NOMO-1 treated with DMSO at 0.1 percent for 48 hours (cell line): ENCODE data around the gene HK1.
A peak's percentile ranks its signal among the peaks of the same experiment; 100 is the strongest.

ENCODE experiments used
- DNase-seq: peaks from one replicate; lab custom pipeline; 2025; ENCODE audit not compliant: unreplicated experiment; lab: John Stamatoyannopoulos, UW

HK1 gene

GRCh38 chr10:69367469-69367868 lies 89.2 kb downstream of the HK1 start:
- DNase-seq = no peak

DNA sequence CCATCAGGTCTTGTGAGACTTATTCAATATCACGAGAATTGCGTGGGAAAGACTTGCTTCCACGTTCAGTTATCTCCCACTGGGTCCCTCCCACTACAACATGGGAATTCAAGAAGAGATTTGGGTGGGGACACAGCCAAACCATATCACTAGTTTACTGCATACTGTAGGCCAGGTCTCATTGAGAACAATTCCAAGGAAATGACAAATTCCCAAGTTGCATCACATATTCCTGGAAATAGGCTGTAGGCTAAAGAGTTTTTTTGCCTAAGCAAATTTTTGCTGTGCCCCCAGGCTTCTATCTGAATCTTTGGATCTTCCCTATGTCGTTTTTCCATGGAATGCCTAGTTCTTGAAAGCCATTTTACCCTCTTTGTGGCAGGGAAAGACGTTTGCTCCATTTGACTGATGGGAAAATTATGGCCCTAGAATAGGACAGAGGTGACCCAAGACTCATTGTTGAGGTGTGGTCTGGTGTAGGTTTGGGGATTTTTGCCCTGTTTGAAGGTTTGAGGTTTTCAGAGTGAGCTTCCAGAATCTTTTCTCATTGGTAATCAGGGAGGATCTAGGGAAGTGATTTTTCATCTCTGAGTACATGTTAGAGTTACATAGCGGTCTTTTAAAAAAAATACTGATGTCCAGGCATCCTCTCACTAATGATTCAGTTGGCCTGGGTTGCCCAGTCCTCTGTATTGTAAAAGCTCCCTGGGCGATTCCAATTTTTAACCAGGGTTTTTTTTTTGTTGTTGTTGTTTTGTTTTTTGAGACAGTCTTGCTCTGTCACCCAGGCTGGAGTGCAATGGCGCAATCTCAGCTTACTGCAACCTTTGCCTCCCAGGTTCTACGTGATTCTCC lies 94.1 kb downstream of the HK1 start:
- DNase-seq = no peak

DNA sequence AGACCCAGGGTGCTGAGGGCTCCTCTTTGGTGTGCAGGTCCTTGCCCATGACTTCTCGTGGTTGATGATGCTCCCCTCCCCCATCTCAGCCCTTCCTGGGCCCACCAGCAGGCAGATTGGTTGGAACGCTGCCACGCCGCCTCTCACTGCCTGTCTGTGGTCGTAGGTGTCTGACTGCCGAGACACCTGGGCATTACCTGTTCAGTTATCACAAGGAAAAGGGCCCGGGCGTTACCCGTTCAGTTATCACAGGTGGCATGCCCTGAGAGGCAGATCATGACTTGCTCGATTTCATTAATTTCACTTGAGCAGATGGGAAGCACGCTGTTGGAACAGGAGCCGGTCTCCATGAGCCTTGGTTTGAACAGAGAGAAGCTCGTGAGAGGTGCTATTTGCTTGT lies 95.9 kb downstream of the HK1 start:
- no peak for DNase-seq

DNA sequence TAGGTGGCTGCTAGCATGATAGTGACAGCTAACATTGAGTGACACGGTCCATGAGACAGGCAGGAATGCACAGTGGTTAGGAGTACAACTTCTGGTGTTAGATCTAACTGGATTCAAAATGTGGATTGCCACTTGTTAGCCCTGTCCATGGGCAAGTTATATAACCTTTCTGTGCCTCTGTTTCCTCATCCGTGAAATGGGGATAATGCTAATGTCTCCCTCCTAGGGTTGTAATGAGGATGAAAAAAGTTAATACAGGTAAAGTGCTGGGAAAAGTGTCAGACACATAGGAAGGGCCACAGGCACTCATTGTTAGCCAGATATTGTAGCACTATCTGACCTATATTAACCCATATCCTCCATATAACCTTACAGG lies 96.6 kb downstream of the HK1 start:
- DNase-seq = no peak

DNA sequence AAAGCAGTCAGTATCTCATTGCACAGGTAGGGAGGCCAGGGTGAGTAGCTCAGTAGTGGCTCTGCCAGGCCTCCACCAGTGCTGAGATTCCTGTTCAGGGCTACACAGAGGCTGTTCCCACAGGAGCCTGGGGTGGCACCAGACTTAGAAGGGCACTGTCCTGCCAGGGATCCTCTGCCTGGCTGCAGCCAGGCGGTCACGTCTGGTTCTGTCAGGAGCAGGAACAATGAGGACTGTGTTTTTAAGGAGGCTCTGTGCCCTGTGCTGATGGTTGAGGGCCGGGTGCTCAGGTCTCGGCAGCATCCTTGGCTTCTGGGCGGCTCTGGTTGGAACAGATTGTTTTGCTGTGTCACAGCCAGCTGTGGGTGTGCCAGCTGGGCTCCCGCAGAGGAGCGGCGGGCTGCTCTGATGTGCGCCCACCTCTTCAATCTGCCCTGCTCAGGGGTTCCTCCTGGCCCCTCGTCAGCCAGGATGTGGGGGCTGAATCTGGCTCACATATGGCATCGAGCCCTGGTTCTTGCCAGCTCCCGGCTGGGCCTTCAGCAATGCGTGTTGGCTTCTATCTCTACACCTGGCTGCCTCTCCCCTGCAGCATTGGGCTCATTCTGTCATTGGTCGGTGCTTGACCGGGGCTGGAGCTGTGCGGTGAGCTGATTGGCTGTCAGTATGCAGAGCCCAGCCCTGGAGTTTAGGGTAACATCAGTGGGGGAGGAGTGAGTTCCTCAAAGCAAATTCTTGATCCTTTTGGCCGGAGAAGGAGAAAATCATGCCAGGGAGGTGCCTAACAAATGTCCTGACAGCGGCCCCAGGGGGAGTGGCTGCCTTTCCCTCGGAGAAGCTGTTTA lies 97.2 kb downstream of the HK1 start:
- DNase-seq = no peak

DNA sequence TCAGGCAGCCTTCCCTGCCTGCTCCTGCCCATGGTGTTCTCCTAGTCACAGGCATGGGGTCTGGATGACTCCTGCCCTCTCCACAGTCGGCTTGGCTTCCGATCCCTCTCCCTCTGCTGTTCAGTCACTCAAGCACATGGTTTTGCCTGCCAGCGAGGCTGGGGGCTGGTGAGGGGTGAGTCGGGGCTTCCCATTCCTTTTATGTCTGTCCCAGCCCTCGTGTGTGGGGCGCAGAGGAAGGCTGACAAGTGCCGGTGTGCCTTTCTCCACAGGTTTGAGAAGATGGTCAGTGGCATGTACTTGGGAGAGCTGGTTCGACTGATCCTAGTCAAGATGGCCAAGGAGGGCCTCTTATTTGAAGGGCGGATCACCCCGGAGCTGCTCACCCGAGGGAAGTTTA lies 98.4 kb downstream of the HK1 start:
- no peak for DNase-seq

GRCh38 chr10:69377191-69377590 lies 98.9 kb downstream of the HK1 start:
- no peak for DNase-seq

DNA sequence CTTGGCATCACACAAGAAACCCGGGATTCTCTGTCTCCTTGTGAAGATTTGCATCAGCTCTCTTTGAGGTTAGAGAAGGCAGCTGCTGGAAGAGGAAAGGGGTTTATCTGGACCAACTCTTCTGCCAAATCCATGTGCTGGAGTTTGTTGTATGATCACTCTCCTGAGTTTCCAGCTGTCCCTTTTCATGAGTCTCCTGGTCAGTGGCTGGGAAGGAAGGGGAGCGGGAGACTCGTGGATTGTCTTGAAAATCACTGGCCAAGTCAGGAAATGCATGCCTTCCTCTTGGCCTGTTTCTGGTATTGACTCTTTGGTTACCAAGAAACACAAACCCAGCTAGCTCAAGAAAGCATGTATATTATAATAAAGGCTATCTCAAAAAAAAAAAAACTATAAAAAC lies 99.6 kb downstream of the HK1 start:
- DNase-seq = no peak

- DNase-seq = no peak
These were observed 101.5 kb downstream of the HK1 start for GRCh38 chr10:69379800-69380199.

DNA sequence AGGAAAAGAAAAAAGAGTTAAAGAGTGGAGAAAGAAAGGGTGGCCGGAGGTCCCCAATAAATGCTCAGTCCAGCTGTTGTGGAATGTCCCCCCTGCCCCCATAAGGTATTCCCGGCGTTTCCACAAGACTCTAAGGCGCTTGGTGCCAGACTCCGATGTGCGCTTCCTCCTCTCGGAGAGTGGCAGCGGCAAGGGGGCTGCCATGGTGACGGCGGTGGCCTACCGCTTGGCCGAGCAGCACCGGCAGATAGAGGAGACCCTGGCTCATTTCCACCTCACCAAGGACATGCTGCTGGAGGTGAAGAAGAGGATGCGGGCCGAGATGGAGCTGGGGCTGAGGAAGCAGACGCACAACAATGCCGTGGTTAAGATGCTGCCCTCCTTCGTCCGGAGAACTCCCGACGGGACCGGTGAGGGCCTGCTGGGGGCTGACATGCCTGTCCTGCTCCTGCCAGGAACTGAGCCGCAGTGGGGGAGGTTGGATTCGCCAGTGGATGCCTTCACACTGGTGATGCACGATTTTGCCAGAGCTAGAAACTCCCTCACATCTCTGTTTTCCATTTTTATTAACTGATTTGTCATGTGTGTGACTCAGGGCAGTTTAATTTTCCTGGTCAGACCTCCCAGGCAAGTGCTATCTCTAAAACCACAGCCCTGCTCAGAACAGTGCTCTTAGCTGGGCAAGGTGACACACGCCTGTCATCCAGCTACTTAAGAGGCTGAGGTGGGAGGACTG lies 104.3 kb downstream of the HK1 start:
- no peak for DNase-seq

- DNase-seq = no peak
These were observed 105.3 kb downstream of the HK1 start for GRCh38 chr10:69383558-69383957.

GRCh38 chr10:69384320-69384719 lies 106.0 kb downstream of the HK1 start:
- DNase-seq = no peak

DNA sequence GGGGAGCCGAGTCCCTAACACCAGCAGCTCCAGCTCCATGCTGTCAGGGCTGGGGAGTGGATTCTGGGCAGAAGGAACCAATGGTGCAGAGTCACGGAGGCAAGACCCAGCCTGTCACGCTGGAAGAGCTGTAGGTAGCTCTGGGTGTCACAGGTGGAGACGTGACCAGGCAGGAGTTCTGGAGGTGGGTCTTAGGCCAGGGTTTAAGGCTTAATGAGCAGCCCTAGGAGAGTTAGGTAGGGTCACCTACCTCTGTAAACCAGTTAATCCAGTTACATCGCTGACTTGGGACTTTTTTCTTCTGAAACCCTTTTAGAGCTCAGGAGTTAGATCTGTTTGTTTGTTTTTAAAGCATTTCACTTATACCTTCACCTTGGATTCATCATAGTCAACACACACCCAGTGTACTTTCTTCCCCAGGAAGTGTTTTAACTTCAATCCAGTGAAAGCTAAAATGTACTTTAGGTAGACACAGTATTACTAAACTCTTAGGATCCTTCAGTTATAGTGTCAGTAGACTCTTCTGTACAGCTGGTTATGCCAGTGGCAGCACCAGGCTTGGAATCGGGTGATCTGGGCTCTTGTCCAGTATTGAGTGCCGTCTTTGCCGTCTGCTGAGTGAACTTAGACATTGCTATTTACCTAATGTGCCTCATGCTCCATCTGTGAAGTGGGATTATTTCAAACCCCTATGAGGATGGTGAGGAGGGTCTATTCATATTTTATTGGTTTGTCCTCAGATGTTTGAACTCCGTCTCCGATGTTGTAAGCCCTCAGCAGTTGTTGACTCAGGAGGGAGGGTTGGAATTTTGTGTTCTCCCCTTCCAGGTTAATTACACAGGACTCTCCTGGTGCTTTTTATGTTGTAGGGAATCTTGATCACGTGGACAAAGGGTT lies 107.4 kb downstream of the HK1 start:
- no peak for DNase-seq

DNA sequence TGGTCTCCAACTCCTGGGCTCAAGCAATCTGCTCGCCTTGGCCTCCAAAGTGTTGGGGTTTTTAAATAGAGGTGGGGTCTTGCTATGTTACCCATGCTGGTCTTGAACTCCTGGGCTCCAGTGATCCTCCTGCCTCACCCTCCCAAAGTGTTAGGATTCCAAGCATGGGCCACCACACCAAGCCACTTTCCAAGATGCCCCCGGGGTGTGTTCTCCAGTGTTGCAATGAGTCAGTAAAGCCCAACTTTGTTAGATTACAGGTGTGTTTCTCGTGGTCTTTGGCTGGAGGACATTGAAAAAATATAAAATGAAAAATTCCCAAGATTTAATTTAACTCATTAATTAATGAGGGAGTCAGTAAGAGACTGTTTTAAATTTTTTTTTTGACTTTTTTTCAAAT lies 109.2 kb downstream of the HK1 start:
- DNase-seq = no peak

DNA sequence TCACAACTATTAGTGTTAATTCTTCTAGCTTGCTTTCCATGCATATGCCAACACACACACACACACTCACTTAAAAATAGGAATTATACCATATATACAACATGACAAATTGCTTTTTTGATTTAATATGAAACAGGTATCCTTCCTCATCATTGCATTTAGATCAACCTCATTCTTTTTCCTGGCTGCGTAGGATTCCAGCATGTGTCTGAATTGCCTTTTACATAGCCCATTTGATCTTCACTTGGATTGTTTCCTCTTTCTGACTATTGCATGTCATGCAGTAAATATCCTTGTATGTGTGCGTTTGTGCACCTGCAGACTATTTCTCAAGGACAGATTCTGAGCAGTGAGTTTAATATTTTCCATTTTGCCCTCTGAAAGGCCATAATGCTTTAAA lies 110.2 kb downstream of the HK1 start:
- no peak for DNase-seq

DNA sequence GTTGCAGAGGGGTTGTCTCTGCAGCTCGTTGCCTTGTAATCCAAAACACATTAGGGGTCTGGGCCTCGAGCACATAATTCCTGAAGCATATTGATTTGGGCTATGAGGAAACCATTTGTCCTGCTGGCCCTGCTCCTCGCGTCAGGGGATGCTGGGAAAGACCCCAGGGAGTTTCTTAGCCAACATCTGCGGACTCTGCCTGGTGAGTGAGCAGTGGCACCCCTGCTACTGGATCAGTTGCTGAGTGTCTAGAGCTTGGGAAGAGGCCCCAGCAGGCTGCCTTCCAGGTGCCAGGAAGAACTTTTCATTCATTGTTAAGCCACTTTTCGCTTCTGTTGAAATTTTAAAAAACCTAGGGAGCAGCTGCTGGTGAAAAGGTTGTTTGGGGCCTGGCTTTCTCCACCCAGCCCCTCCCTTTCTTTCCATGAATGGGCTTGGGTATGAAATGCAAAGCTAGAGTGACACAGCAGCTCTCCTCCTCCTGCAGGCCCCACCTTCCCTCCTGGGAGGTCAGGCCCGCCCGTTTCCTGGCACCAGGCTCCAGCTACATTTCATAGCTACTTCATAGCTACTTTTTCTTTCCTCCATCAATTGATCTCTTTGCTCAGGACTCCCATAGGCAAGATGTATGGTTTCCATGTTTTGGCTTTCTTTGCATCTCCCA lies 111.7 kb downstream of the HK1 start:
- DNase-seq = no peak

- DNase-seq = no peak
These were observed 112.9 kb downstream of the HK1 start for GRCh38 chr10:69391158-69391557.

DNA sequence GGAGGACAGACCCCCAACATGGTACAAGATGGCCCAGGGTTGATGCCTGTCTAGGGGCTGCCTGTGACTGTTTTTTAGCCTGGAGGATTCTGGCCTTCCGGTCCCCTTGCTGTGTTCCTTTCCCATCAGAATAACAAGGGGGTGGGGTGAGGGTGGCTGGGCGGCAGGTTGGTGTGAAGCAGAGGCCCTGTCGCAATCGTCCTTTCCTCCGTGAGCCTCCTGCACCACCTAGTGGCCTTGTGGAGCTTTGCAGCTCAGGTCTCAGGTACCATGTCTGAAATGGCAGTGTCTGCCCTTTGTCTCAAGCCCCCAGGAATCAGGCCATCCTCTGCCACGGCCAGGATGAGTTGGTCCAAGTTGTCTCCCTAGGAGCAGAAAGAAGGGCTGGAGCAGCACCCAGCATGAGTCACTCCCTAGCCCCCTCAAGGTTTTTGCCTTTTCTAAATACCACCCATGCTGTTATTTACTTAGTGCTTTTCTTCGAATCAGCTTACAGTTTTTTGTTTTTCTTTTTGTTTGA lies 114.2 kb downstream of the HK1 start:
- DNase-seq = peak; percentile 77

GRCh38 chr10:69394020-69394419 lies 115.7 kb downstream of the HK1 start:
- DNase-seq = no peak

GRCh38 chr10:69397972-69398371 lies 119.7 kb downstream of the HK1 start:
- no peak for DNase-seq
